ENCODE data around the gene SETD4.

The SETD4 gene

DNA sequence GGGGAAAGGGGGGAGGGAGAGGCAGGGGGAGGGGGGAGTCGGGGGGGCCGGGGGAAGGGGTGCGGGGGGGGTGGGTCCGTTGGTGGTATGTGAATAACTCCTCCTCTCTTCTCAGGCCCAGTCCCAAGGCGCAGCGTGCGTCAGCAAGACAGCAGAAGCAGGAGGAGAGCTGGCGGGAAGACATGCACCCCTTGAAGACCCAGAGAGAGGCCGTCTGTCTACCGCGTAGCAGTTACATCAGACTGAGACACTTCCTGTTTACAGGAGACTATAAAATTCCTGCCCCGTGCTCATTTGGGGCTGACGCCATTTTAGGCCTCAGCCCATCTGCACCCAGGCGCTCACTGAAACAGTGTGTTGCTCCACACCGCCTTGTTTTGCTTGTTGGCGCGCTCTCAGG is 55.3 kb downstream of the SETD4 start:
- peak; percentile 90 for DNase-seq (ENCODE audit: low read depth)
- H3K4me3 ChIP-seq (ENCODE audit: control insufficient read depth, low read depth, low read length) = peak overlapping the region; percentile 46
- TF ChIP-seq, protein P1, sequence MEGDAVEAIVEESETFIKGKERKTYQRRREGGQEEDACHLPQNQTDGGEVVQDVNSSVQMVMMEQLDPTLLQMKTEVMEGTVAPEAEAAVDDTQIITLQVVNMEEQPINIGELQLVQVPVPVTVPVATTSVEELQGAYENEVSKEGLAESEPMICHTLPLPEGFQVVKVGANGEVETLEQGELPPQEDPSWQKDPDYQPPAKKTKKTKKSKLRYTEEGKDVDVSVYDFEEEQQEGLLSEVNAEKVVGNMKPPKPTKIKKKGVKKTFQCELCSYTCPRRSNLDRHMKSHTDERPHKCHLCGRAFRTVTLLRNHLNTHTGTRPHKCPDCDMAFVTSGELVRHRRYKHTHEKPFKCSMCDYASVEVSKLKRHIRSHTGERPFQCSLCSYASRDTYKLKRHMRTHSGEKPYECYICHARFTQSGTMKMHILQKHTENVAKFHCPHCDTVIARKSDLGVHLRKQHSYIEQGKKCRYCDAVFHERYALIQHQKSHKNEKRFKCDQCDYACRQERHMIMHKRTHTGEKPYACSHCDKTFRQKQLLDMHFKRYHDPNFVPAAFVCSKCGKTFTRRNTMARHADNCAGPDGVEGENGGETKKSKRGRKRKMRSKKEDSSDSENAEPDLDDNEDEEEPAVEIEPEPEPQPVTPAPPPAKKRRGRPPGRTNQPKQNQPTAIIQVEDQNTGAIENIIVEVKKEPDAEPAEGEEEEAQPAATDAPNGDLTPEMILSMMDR (conservative IDR thresholded peaks at IDR 0.05; ENCODE audit: control insufficient read depth, insufficient read depth, low read depth, low read length) = no peak

DNA sequence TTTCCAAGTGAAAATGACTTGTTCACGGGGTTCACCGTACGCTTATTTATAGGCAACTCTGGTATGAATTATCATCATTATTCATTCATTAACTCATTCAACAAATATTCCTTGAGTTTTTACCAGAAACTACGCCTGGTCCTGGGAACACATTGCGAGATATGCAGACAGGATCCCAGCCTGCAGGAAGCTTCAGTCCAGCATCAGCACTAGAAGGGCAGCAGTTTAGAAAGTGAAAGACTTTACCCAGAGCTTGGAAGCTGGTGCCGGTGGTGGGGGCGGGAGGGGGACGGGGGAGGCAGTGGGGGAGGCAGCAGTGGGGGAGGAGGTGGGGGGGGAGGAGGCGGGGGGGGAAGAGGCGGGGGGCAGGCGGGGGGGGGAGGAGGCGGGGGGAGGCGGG is 55.9 kb downstream of the SETD4 start:
- no peak overlapping the region for H3K4me3 ChIP-seq (ENCODE audit: control insufficient read depth, low read depth, low read length)
- TF ChIP-seq, protein P1 (conservative IDR thresholded peaks at IDR 0.05; ENCODE audit: control insufficient read depth, insufficient read depth, low read depth, low read length) = no peak
- peak; percentile 82 for DNase-seq (ENCODE audit: low read depth)

DNA sequence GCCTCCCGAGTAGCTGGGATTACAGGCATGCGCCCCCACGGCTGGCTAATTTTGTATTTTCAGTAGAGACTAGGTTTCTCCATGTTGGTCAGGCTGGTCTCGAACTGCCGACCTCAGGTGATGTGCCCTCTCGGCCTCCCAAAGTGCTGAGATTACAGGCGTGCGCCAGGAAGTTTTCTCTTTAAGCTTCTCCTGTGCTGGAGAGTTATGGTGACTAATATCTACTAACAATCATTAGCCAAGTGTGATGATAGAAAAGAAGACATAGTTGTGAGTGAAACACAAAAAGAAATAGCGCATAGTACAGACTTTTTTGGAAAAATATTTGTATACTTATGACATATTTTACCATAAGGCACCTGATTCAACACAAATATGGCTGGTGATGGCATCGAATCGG is 56.5 kb downstream of the SETD4 start:
- no peak for DNase-seq (ENCODE audit: low read depth)
- no peak overlapping the region for H3K4me3 ChIP-seq (ENCODE audit: control insufficient read depth, low read depth, low read length)
- TF ChIP-seq, protein P1 (conservative IDR thresholded peaks at IDR 0.05; ENCODE audit: control insufficient read depth, insufficient read depth, low read depth, low read length) = no peak

DNA sequence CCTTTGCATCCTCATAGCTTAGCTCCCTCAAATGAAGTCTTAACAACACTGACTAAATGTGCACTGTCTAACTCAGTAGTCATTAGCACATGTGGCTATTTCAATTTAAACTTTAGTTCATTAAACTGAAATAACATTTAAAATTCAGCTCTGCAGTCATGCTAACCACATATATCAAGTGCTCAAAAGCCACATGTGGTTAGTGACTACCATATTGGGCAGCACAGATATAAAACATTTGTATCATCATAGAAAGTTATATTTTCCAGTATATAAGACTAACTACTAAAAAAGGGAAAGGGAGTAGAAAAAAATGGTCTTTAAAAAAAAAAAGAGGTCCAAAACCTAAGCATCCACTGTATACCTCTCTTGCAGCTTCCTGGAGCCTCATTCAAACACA is 64.1 kb downstream of the SETD4 start:
- no peak overlapping the region for H3K4me3 ChIP-seq (ENCODE audit: control insufficient read depth, low read depth, low read length)
- TF ChIP-seq, protein P1 (conservative IDR thresholded peaks at IDR 0.05; ENCODE audit: control insufficient read depth, insufficient read depth, low read depth, low read length) = no peak
- no peak for DNase-seq (ENCODE audit: low read depth)

DNA sequence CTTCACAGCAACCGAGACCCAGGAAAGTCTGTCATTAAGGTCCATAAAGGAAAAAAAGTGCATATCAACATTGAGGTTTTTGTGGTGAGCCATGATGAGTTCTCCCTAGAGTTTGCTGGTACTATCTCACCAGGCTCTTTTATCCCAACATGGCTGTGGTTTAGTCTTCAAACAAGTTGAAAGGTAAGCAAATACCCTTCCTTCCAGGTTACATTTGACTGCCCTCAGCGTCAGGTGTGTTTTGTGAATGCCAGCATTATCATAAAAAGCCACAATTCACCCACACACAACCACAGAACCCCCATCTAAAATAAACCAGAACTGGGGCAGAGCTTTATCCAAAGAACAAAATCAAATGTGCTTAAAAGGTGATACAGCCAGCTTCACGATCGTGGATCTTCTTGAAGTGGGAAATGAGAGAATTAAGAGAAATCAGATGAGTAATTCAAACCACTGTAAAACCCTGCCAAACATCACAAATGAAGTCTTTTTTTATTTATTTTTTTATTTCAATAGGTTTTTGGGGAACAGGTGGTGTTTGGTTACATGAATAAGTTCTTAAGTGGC is 64.7 kb downstream of the SETD4 start:
- TF ChIP-seq, protein P1 (conservative IDR thresholded peaks at IDR 0.05; ENCODE audit: control insufficient read depth, insufficient read depth, low read depth, low read length) = no peak
- H3K4me3 ChIP-seq (ENCODE audit: control insufficient read depth, low read depth, low read length) = no peak overlapping the region
- DNase-seq (ENCODE audit: low read depth) = no peak

DNA sequence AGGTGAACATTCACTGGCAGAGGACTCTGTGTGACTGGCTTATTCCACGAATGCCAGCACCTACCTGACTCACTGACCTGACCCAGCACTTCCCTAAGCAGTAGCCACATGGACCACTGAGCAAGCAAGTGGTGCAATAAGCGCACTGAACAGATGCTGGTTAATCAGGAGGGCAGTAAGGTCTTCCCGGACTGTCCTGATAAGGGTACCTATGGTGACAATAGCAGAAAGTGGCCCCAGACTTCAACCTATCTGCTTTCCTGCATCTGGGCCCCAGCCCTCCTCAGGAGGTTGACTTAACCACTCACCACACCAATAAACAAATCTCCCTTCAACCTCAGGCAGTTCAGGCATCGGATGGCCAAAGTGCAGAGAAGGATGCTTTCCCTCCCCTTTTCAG is 65.7 kb downstream of the SETD4 start:
- no peak for DNase-seq (ENCODE audit: low read depth)
- no peak overlapping the region for H3K4me3 ChIP-seq (ENCODE audit: control insufficient read depth, low read depth, low read length)
- TF ChIP-seq, protein P1 (conservative IDR thresholded peaks at IDR 0.05; ENCODE audit: control insufficient read depth, insufficient read depth, low read depth, low read length) = no peak
